GM12878 (cell line): ENCODE data around the gene PLEKHA6. TPM values are rescaled to one million over a fixed set of nuclear protein-coding genes. Genes with fewer than 3 reads are reported as not detected.

ENCODE experiments used
- ATAC-seq: fragments of 200-7000 bp; cut with Tn5 transposase; 3 replicates; pipeline ENCODE4 v1.9.1; 2020; ENCODE audit warnings: mild to moderate bottlenecking, moderate library complexity
- BruUV-seq: library from RNA; stranded (reverse); fragments of 400-500 nt; replicated peaks from 2 replicates; lab custom pipeline; 2021; lab: Mats Ljungman, UMichigan
- CTCF ChIA-PET: fragments of 300-600 bp; sonication (Branson Sonifier 250); formaldehyde crosslinking; extraction: SDS; loops from one replicate; lab custom pipeline; 2021; ENCODE audit warnings: inconsistent platforms; lab: Yijun Ruan, JAX
- POLR2A ChIA-PET: fragments of 350-600 bp; formaldehyde crosslinking; extraction: SDS; loops from one replicate; lab custom pipeline; 2021; ENCODE audit warnings: inconsistent platforms; lab: Charles Lee
- RAD21 ChIA-PET: fragments of 300-600 bp; sonication (Branson Sonifier 250); formaldehyde crosslinking; loops from one replicate; lab custom pipeline; 2023; ENCODE audit warnings: antibody characterized with exemption; ENCODE audit not compliant: unreplicated experiment; lab: Charles Lee
- SMC1A ChIA-PET: fragments of 300-600 bp; sonication (Branson Sonifier 250); formaldehyde crosslinking; loops from one replicate; lab custom pipeline; 2023; ENCODE audit not compliant: unreplicated experiment, uncharacterized antibody; lab: Charles Lee
- DNase-seq: peaks from one replicate; pipeline ENCODE4 v3.0.0-alpha.2; 2011; ENCODE audit warnings: low read depth, low spot score
- FAIRE-seq: peaks from 3 replicates; lab custom pipeline; 2011; peaks lifted over from hg19 to GRCh38; lab: Jason Lieb, UNC
- H2AFZ ChIP-seq: 2 replicates; pipeline ENCODE4 v1.6.0; 2011; ENCODE audit warnings: low read depth, low read length, control low read depth; ENCODE audit not compliant: control insufficient read depth
- H3K27ac ChIP-seq: 2 replicates; pipeline ENCODE4 v1.5.1; 2011; ENCODE audit warnings: control low read depth; ENCODE audit not compliant: control insufficient read depth, insufficient read depth
- H3K27me3 ChIP-seq, 2 experiments: replicated peaks in 1 of 2; 2 replicates each; pipeline versions ENCODE4 v1.6.0 to v1.6.1; 2011; ENCODE audit warnings: low read length in 1 of 2; ENCODE audit not compliant: control insufficient read depth in 2 of 2, insufficient read depth in 2 of 2
- H3K36me3 ChIP-seq, 2 experiments: 2 replicates each; pipeline ENCODE4 v1.5.1; 2011; ENCODE audit warnings: low read length in 1 of 2; ENCODE audit not compliant: control insufficient read depth in 2 of 2, insufficient read depth in 2 of 2
- H3K4me1 ChIP-seq: 2 replicates; pipeline ENCODE4 v1.6.1; 2011; ENCODE audit warnings: mild to moderate bottlenecking, low read length, moderate library complexity, mixed read lengths; ENCODE audit not compliant: control insufficient read depth, insufficient read depth
- H3K4me2 ChIP-seq: 2 replicates; pipeline ENCODE4 v1.6.0; 2011; ENCODE audit warnings: control low read depth; ENCODE audit not compliant: control insufficient read depth, insufficient read depth
- H3K4me3 ChIP-seq: fragments of 200-600 bp; sonication (generic); 2 replicates; pipeline ENCODE4 v1.5.1; 2016
- H3K79me2 ChIP-seq: 2 replicates; pipeline ENCODE4 v1.6.0; 2011; ENCODE audit warnings: low read length; ENCODE audit not compliant: control insufficient read depth, insufficient read depth
- H3K9ac ChIP-seq: 2 replicates; pipeline ENCODE4 v1.8.0; 2011; ENCODE audit warnings: low read length, control low read depth, mixed read lengths; ENCODE audit not compliant: control insufficient read depth, insufficient read depth
- H3K9me3 ChIP-seq: replicated peaks from 3 replicates; pipeline ENCODE4 v1.5.1; 2011; ENCODE audit warnings: mild to moderate bottlenecking, low read length; ENCODE audit not compliant: control insufficient read depth, insufficient read depth
- H4K20me1 ChIP-seq: 2 replicates; pipeline ENCODE4 v1.6.0; 2011; ENCODE audit not compliant: control insufficient read depth, insufficient read depth
- BMI1 ChIP-seq: fragments of 450-650 bp; IDR thresholded peaks from 2 replicates; pipeline ENCODE4 v1.6.1; 2016; ENCODE audit warnings: mild to moderate bottlenecking, moderate library complexity, borderline replicate concordance
- IKZF2 ChIP-seq, 2 experiments: fragments of 450-650 bp; IDR thresholded peaks; 2 replicates each; pipeline ENCODE4 v1.6.1; 2017; ENCODE audit warnings: mild to moderate bottlenecking in 2 of 2, moderate library complexity in 2 of 2
- JUNB ChIP-seq: IDR thresholded peaks from 2 replicates; pipeline ENCODE4 v1.6.1; 2016; ENCODE audit warnings: antibody characterized with exemption, mild to moderate bottlenecking
- NFYB ChIP-seq: IDR thresholded peaks from 2 replicates; pipeline ENCODE4 v1.6.1; 2011; ENCODE audit warnings: low read depth, mild to moderate bottlenecking, low read length, improper control_type of control experiment, moderate library complexity; ENCODE audit not compliant: insufficient read depth
- NKRF ChIP-seq: fragments of 450-650 bp; conservative IDR thresholded peaks from 2 replicates; pipeline ENCODE4 v1.6.1; 2017; ENCODE audit warnings: mild to moderate bottlenecking, moderate library complexity
- NR2C2 ChIP-seq: IDR thresholded peaks from 2 replicates; pipeline ENCODE4 v1.6.1; 2011; ENCODE audit warnings: borderline replicate concordance, low read depth; ENCODE audit not compliant: control insufficient read depth, insufficient read length
- NR2F1 ChIP-seq: fragments of 450-650 bp; conservative IDR thresholded peaks from 2 replicates; pipeline ENCODE4 v1.6.1; 2017; ENCODE audit warnings: mild to moderate bottlenecking
- PKNOX1 ChIP-seq: fragments of 450-650 bp; IDR thresholded peaks from 2 replicates; pipeline ENCODE4 v1.6.1; 2016; ENCODE audit warnings: mild to moderate bottlenecking
- SREBF1 ChIP-seq: IDR thresholded peaks from 2 replicates; pipeline ENCODE4 v1.6.1; 2012; ENCODE audit warnings: mild to moderate bottlenecking, low read length
- TAF1 ChIP-seq: IDR thresholded peaks from 2 replicates; pipeline ENCODE4 v1.6.1; 2011; ENCODE audit warnings: mild to moderate bottlenecking, low read depth, low read length, borderline replicate concordance
- TCF3 ChIP-seq: IDR thresholded peaks from 2 replicates; pipeline ENCODE4 v1.6.1; 2012; ENCODE audit warnings: low read depth, mild to moderate bottlenecking, low read length, borderline replicate concordance; ENCODE audit not compliant: insufficient read depth
- TCF7 ChIP-seq: IDR thresholded peaks from 2 replicates; pipeline ENCODE4 v1.6.1; 2014; ENCODE audit warnings: antibody characterized with exemption, borderline replicate concordance
- USF1 ChIP-seq: IDR thresholded peaks from 2 replicates; pipeline ENCODE4 v1.6.1; 2011; ENCODE audit warnings: borderline replicate concordance, low read depth, mild to moderate bottlenecking, moderate library complexity, mixed read lengths, low read length; ENCODE audit not compliant: insufficient read depth; ENCODE audit errors: extremely low read length
- ZNF384 ChIP-seq: IDR thresholded peaks from 2 replicates; pipeline ENCODE4 v1.6.1; 2012; ENCODE audit warnings: low read depth, mild to moderate bottlenecking, low read length, improper control_type of control experiment, borderline replicate concordance
- ZNF687 ChIP-seq: fragments of 450-650 bp; IDR thresholded peaks from 2 replicates; pipeline ENCODE4 v1.6.1; 2017; ENCODE audit warnings: mild to moderate bottlenecking, moderate library complexity
- WGBS: methylation state at CpG from one replicate; pipeline ENCODE4 v1.1.6; 2016; ENCODE audit warnings: low lambda C conversion rate; ENCODE audit not compliant: insufficient replicate concordance, insufficient coverage; ENCODE audit errors: missing lambda C conversion rate; 5-methylcytosine and 5-hydroxymethylcytosine counted together
- in situ Hi-C: fragments of 300-500 bp; cut with MboI; formaldehyde crosslinking; loops from 9 replicates; pipeline ENCODE4 v1.14.3; 2018; ENCODE audit warnings: mixed read lengths
- intact Hi-C: fragments of 100-400 bp; cut with micrococcal nuclease; formaldehyde crosslinking; loops from one replicate; pipeline ENCODE4 v1.14.2; 2022; ENCODE audit not compliant: unreplicated experiment
- polyA plus RNA-seq, 11 experiments: library from polyadenylated mRNA; depleted of rRNA in 4 of 11; unstranded in 6 of 11; stranded (reverse) in 5 of 11; fragments of >200 nt; fragmentation: Nextera tagmentation in 4 of 11; fragmentation: Illumina TruSeq in 1 of 11; extraction: Ambion mirVana in 4 of 11; extraction: Trizol in 1 of 11; gene quantifications; 1 replicate in 1 of 11; 2 replicates in 10 of 11; pipeline versions ENCODE4 v1.2.1 to v1.2.3, GENCODE V29; 2011 to 2016; ENCODE audit warnings: inconsistent platforms in 2 of 11, missing spikeins in 2 of 11, low read depth in 1 of 11
- total RNA-seq, 4 experiments: library from RNA; depleted of rRNA in 3 of 4; stranded (reverse); fragments of >200 nt in 3 of 4; fragmentation: Illumina TruSeq in 1 of 4; extraction: Trizol in 1 of 4; gene quantifications; 2 replicates each; pipeline versions ENCODE4 v1.2.1 to v1.2.3, GENCODE V29; 2013 to 2021

PLEKHA6 gene
- total and polyA plus RNA-seq, 10 of the 15 experiments (the other 5 are each of a cell fraction or from before 2014, with no cell fraction given): 0.04 to 0.81 (median 0.19) TPM; not detected in 4

- ChIA-PET POLR2A (interaction anchor here (0.6 kb wide), 1 partner anchor 191 kb away, joined by 4 read pairs; no protein-coding TSS in a partner anchor), SMC1A (interaction anchor here (0.5 to 3.5 kb wide), 10 partner anchors 8 to 334 kb away, joined by 3 to 27 read pairs (median 3); partner anchors contain the start of gene GOLT1A), RAD21 (interaction anchor here (1.3 to 1.5 kb wide), 2 partner anchors 43 to 193 kb away, joined by 3 to 15 read pairs; no protein-coding TSS in a partner anchor), CTCF (interaction anchor here (0.6 to 3.6 kb wide), 25 partner anchors 10 to 346 kb away, joined by 3 to 74 read pairs (median 3); partner anchors contain the start of genes GOLT1A, PLEKHA6, REN and SNRPE)
- BruUV-seq: no TSS peak
- FAIRE-seq: no peak
- H3K27ac ChIP-seq: no peak overlapping the region
- no peak overlapping the region for H3K4me2 ChIP-seq
- DNase-seq: no peak
- in situ Hi-C loops: loop anchor here (5.0 kb wide), 1 partner anchor 39 kb away; the partner anchor contains the start of gene REN
- H3K4me3 ChIP-seq: no peak overlapping the region
- H3K4me1 ChIP-seq: no peaks in the 10 kb centered on the region
- H4K20me1 ChIP-seq: no peaks in the 10 kb centered on the region
- TF ChIP-seq USF1 (no peak), TAF1 (no peak), TCF7 (no peak), PKNOX1 (no peak), IKZF2 (IDR thresholded peaks at IDR 0.05) (no peak), NKRF (no peak), SREBF1 (no peak), ZNF687 (no peak), NFYB (no peak), ZNF384 (no peak), BMI1 (no peak), JUNB (no peak), NR2F1 (no peak), NR2C2 (no peak), TCF3 (no peak)
- 0% methylated on average over 2 of the region's 2 CpGs for WGBS
- H3K9ac ChIP-seq: no peak overlapping the region
- H3K9me3 ChIP-seq: no peaks in the 10 kb centered on the region
- H3K79me2 ChIP-seq: no peaks in the 10 kb centered on the region
- H3K36me3 ChIP-seq: no peaks in the 10 kb centered on the region
- ATAC-seq: no peak
- peaks cover 0 to 8% of the 10 kb centered on the region in 2 experiments; a peak in 2 of 4 replicates for H3K27me3 ChIP-seq
- no peak overlapping the region for H2AFZ ChIP-seq
- intact Hi-C loops: loop anchor here (1.0 to 5.0 kb wide), 2 partner anchors 156 to 345 kb away; partner anchors contain the start of gene SNRPE
Measured at GRCh38 chr1:204206121-204206520, 153.6 kb downstream of the PLEKHA6 start.
